ENCODE measurements around the gene TMEM209.
"Not testable (repeated sequence)": the region's sequence is repeated elsewhere in the genome, so short reads cannot be mapped to it uniquely, and the experiment has no call there.

Gene TMEM209

DNA sequence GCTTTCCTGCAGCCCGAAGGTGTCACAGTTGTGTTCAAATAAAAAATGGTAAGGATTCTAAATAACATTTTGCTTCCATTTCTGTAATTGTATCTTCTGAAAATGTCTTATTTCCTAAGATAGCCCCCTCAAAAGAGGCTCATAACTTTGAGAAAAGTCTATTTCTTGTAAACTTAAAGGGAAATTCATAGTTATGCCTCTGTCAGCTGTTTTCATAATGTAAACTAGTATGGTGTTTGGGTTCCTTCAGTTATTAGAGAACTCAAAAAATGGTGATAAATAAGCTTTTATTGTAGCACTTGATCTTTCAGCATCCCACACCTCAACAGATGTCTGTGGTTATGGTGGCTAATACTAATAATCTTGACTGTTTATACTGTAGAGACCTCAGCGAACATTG, 77.8 kb downstream of the TMEM209 start:
- Histone ChIP-seq H3K4me3 (ENCODE audit: insufficient read depth, low read length, poor library complexity, severe bottlenecking) (no peak overlapping the region), H3K79me2 (ENCODE audit: insufficient read depth, low read length) (no peaks in the 10 kb centered on the region), H3K9me2 (replicated peaks; ENCODE audit: insufficient read depth, low read length) (no peaks in the 10 kb centered on the region), H3K27me3 (ENCODE audit: low read length) (no peaks in the 10 kb centered on the region), H2AFZ (ENCODE audit: low read depth, low read length, severe bottlenecking) (no peak overlapping the region), H3K9ac (ENCODE audit: low read length) (no peak overlapping the region), H3K27ac (ENCODE audit: low read depth, low read length) (no peak overlapping the region), H3K9me3 (ENCODE audit: insufficient read depth, low read length) (no peaks in the 10 kb centered on the region), H3K36me3 (ENCODE audit: low read length) (peaks cover 21% of the 10 kb centered on the region; the same call in 1 of the 2 replicates), H4K20me1 (ENCODE audit: low read depth, low read length) (no peaks in the 10 kb centered on the region), H3K4me2 (ENCODE audit: low read depth, low read length, poor library complexity, severe bottlenecking) (no peak overlapping the region), H3F3A (ENCODE audit: insufficient read depth) (no peaks in the 10 kb centered on the region)
- TF ChIP-seq, protein P1, sequence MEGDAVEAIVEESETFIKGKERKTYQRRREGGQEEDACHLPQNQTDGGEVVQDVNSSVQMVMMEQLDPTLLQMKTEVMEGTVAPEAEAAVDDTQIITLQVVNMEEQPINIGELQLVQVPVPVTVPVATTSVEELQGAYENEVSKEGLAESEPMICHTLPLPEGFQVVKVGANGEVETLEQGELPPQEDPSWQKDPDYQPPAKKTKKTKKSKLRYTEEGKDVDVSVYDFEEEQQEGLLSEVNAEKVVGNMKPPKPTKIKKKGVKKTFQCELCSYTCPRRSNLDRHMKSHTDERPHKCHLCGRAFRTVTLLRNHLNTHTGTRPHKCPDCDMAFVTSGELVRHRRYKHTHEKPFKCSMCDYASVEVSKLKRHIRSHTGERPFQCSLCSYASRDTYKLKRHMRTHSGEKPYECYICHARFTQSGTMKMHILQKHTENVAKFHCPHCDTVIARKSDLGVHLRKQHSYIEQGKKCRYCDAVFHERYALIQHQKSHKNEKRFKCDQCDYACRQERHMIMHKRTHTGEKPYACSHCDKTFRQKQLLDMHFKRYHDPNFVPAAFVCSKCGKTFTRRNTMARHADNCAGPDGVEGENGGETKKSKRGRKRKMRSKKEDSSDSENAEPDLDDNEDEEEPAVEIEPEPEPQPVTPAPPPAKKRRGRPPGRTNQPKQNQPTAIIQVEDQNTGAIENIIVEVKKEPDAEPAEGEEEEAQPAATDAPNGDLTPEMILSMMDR (IDR thresholded peaks at IDR 0.05; ENCODE audit: insufficient read depth, low read length, poor library complexity, severe bottlenecking) = no peak
- TF ChIP-seq EZH2phosphoT487 (conservative IDR thresholded peaks at IDR 0.05; ENCODE audit: low read length) = no peak

DNA sequence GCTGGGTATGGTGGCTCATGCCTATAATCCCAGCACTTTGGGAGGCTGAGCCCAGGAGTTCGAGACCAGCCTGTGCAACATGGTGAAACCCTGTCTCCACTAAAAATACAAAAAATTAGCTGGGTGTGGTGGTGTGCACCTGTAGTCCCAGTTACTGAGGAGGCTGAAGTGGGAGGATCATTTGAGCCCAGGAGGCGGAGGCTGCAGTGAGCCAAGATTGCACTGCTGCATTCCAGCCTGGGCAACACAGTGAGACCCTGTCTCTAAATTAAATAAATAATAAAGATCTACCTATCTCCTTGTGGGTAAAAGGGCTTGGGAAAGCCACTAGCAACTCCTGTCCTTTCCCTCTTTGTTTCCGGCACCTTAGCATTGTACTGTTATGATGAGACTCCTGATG, 78.4 kb downstream of the TMEM209 start:
- H3K36me3 ChIP-seq (ENCODE audit: low read length) = peaks cover 25% of the 10 kb centered on the region
- H4K20me1 ChIP-seq (ENCODE audit: low read depth, low read length); H2AFZ ChIP-seq (ENCODE audit: low read depth, low read length, severe bottlenecking); H3K4me3 ChIP-seq (ENCODE audit: insufficient read depth, low read length, poor library complexity, severe bottlenecking); H3K27ac ChIP-seq (ENCODE audit: low read depth, low read length); H3K4me2 ChIP-seq (ENCODE audit: low read depth, low read length, poor library complexity, severe bottlenecking); H3K79me2 ChIP-seq (ENCODE audit: insufficient read depth, low read length); H3K27me3 ChIP-seq (ENCODE audit: low read length); H3F3A ChIP-seq (ENCODE audit: insufficient read depth); H3K9ac ChIP-seq (ENCODE audit: low read length); H3K9me3 ChIP-seq (ENCODE audit: insufficient read depth, low read length); H3K9me2 ChIP-seq (replicated peaks; ENCODE audit: insufficient read depth, low read length): not testable (repeated sequence)

DNA sequence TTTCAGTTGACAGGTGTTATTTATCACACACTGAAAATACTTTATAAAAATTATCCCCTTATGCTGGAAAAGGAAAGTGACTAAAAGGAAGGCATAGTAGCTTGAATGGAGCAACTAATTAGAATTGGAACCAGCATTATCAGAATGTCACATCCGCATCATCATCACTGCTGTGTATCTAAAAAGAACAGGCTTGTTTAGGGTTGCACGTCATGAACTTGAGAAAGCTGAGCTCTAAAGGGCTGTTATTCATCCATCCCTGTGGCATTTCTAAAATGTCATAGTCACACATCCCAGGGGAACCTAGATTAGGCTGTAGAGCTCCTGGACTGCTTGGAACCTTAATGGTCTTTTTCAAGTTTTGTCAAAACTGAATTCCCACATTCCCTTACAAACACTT, 80.5 kb downstream of the TMEM209 start:
- Histone ChIP-seq H3K9me2 (replicated peaks; ENCODE audit: insufficient read depth, low read length) (no peaks in the 10 kb centered on the region), H3F3A (ENCODE audit: insufficient read depth) (no peaks in the 10 kb centered on the region), H3K9ac (ENCODE audit: low read length) (no peak overlapping the region), H3K4me3 (ENCODE audit: insufficient read depth, low read length, poor library complexity, severe bottlenecking) (no peak overlapping the region), H3K27me3 (ENCODE audit: low read length) (no peaks in the 10 kb centered on the region), H3K27ac (ENCODE audit: low read depth, low read length) (no peak overlapping the region), H3K79me2 (ENCODE audit: insufficient read depth, low read length) (no peaks in the 10 kb centered on the region), H3K9me3 (ENCODE audit: insufficient read depth, low read length) (no peaks in the 10 kb centered on the region), H4K20me1 (ENCODE audit: low read depth, low read length) (no peaks in the 10 kb centered on the region), H2AFZ (ENCODE audit: low read depth, low read length, severe bottlenecking) (no peak overlapping the region), H3K36me3 (ENCODE audit: low read length) (peaks cover 23% of the 10 kb centered on the region), H3K4me2 (ENCODE audit: low read depth, low read length, poor library complexity, severe bottlenecking) (no peak overlapping the region)
- no peak for TF ChIP-seq EZH2phosphoT487 (conservative IDR thresholded peaks at IDR 0.05; ENCODE audit: low read length)
- TF ChIP-seq, protein P1 (IDR thresholded peaks at IDR 0.05; ENCODE audit: insufficient read depth, low read length, poor library complexity, severe bottlenecking) = no peak

DNA sequence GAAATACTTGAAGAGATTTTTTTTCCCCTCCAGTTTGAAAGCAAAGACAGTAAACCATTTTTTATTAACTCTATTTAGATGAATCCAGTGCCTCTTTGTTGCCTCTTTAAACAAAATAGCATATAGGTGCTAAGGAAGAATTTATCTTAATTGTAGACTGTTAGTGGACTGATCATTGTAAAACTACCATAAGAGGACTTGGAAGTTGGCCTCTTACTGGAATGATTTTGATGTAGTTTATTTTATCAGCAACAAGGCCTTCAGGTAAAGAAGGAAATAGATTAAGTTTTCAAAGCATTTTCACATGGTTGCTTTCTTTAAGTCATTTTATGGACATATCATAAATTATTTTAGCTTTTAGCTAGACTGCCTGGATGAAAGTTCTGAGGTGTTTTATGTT, 81.7 kb downstream of the TMEM209 start:
- no peaks in the 10 kb centered on the region for H3K9me2 ChIP-seq (replicated peaks; ENCODE audit: insufficient read depth, low read length)
- peaks cover 23% of the 10 kb centered on the region for H3K36me3 ChIP-seq (ENCODE audit: low read length)
- H3K27me3 ChIP-seq (ENCODE audit: low read length) = no peaks in the 10 kb centered on the region
- no peak overlapping the region for H3K4me2 ChIP-seq (ENCODE audit: low read depth, low read length, poor library complexity, severe bottlenecking)
- TF ChIP-seq, protein P1 (IDR thresholded peaks at IDR 0.05; ENCODE audit: insufficient read depth, low read length, poor library complexity, severe bottlenecking) = no peak
- TF ChIP-seq EZH2phosphoT487 (conservative IDR thresholded peaks at IDR 0.05; ENCODE audit: low read length) = no peak
- H3K27ac ChIP-seq (ENCODE audit: low read depth, low read length) = no peak overlapping the region
- no peaks in the 10 kb centered on the region for H3K9me3 ChIP-seq (ENCODE audit: insufficient read depth, low read length)
- H3K9ac ChIP-seq (ENCODE audit: low read length) = no peak overlapping the region
- H3F3A ChIP-seq (ENCODE audit: insufficient read depth) = no peaks in the 10 kb centered on the region
- no peaks in the 10 kb centered on the region for H3K79me2 ChIP-seq (ENCODE audit: insufficient read depth, low read length)
- no peak overlapping the region for H3K4me3 ChIP-seq (ENCODE audit: insufficient read depth, low read length, poor library complexity, severe bottlenecking)
- no peak overlapping the region for H2AFZ ChIP-seq (ENCODE audit: low read depth, low read length, severe bottlenecking)
- H4K20me1 ChIP-seq (ENCODE audit: low read depth, low read length) = no peaks in the 10 kb centered on the region

All from SU-DHL-6 (cell line).